Measurements from ENCODE around the gene ARHGAP24. TPM values are rescaled to one million over a fixed set of nuclear protein-coding genes. Genes with fewer than 3 reads are reported as not detected.

Gene ARHGAP24
- total and polyA plus RNA-seq, 2 donors (not counting 1 experiment from before 2014, with no cell fraction given) = 15.9 to 40.5 TPM

DNA sequence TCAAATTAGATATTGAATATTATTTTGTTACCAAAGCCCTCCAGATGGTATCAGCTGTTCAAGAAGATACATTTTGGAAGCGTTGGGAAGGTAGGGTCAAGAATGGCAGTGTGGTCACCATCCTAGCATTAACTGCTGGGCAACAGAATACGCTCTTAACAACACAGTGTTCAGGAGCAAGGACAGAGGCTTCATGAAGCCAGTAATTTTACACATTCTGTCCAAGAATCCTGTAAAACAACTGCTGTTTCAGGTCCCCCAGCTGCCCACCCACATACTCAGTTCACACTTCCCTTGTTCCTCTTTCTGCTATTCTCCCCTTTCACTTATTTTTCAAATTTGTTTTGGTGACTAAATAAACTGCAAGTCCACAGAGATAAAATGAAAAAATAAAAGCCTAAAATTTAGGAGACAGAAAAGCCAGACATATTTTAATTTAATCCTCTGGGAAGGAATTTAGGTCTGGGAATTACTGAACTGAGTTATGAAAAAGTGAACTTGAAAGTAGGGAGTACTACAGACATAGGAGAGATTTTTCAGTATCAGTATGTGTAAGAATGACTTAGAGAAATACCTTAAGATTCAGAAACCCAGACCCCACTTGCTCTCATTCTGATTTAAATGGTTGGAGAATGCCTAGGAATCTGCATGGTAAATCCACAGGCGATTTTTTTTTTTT, 478.2 kb downstream of the ARHGAP24 start:
- Histone ChIP-seq H2AFZ (ENCODE audit: low read length) (no peak overlapping the region), H3K9ac (ENCODE audit: insufficient read depth, low read length) (no peak overlapping the region)
- DNase-seq (ENCODE audit: low read depth in 2 of 2) = no peak

DNA sequence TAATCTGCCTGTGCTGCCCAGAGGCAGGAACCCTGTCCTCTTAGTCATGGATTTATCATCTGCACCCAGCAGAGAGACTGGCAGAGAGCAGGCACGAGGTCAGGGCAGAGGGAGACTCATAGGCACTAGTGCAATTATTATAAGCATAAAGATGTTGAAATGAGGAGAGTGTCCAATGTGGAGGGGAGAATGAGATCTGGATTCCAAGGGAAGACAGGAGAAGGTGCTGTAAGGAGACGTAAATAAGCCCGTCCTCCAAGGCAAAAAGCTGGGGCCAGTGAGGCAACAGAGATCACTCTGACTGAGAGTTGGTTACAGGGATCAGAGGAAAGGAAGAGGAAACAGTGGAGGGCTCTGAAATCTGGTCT, 478.7 kb downstream of the ARHGAP24 start:
- Histone ChIP-seq H3K4me3 (replicated peaks in 1 of 4; ENCODE audit: control extremely low read depth in 1 of 4, insufficient read depth in 1 of 4, low read depth in 3 of 4, low read length in 4 of 4) (no peak overlapping the region), H3K79me2 (ENCODE audit: control insufficient read depth, insufficient read depth, low read length) (no peaks in the 10 kb centered on the region), H3K4me1 (ENCODE audit: control insufficient read depth, extremely low read depth, insufficient read depth, low read length) (no peaks in the 10 kb centered on the region), H3K36me3 (ENCODE audit: control insufficient read depth, insufficient read depth, low read length) (no peaks in the 10 kb centered on the region), H3K4me2 (ENCODE audit: extremely low read depth, insufficient read depth, low read length) (no peak overlapping the region), H3K27me3 (ENCODE audit: control insufficient read depth, insufficient read depth, low read length) (no peaks in the 10 kb centered on the region), H2AFZ (ENCODE audit: low read length) (no peak overlapping the region), H3K27ac (ENCODE audit: insufficient read depth, low read length) (no peak overlapping the region), H3K9ac (ENCODE audit: insufficient read depth, low read length) (no peak overlapping the region), H3K9me3 (ENCODE audit: control insufficient read depth, insufficient read depth, low read depth, low read length) (no peaks in the 10 kb centered on the region), H4K20me1 (ENCODE audit: control insufficient read depth, extremely low read depth, insufficient read depth, low read length) (no peaks in the 10 kb centered on the region)
- DNase-seq (ENCODE audit: low read depth in 2 of 2) = peak; percentile 34 to 51
- TF ChIP-seq EZH2 (IDR thresholded peaks at IDR 0.05; ENCODE audit: low read length, missing control alignments) = no peak
- TF ChIP-seq, protein P1, sequence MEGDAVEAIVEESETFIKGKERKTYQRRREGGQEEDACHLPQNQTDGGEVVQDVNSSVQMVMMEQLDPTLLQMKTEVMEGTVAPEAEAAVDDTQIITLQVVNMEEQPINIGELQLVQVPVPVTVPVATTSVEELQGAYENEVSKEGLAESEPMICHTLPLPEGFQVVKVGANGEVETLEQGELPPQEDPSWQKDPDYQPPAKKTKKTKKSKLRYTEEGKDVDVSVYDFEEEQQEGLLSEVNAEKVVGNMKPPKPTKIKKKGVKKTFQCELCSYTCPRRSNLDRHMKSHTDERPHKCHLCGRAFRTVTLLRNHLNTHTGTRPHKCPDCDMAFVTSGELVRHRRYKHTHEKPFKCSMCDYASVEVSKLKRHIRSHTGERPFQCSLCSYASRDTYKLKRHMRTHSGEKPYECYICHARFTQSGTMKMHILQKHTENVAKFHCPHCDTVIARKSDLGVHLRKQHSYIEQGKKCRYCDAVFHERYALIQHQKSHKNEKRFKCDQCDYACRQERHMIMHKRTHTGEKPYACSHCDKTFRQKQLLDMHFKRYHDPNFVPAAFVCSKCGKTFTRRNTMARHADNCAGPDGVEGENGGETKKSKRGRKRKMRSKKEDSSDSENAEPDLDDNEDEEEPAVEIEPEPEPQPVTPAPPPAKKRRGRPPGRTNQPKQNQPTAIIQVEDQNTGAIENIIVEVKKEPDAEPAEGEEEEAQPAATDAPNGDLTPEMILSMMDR (conservative IDR thresholded peaks at IDR 0.05 in 1 of 2, IDR thresholded peaks at IDR 0.05 in 1 of 2; ENCODE audit: low read depth in 1 of 2, low read length in 2 of 2) = no peak

More for the DNA sequence above, 478.2 kb downstream of the ARHGAP24 start:
- H3K36me3 ChIP-seq (ENCODE audit: control insufficient read depth, insufficient read depth, low read length) = no peaks in the 10 kb centered on the region
- H3K9me3 ChIP-seq (ENCODE audit: control insufficient read depth, insufficient read depth, low read depth, low read length) = no peaks in the 10 kb centered on the region
- H3K27me3 ChIP-seq (ENCODE audit: control insufficient read depth, insufficient read depth, low read length) = no peaks in the 10 kb centered on the region
- no peak overlapping the region for H3K4me2 ChIP-seq (ENCODE audit: extremely low read depth, insufficient read depth, low read length)
- no peaks in the 10 kb centered on the region for H4K20me1 ChIP-seq (ENCODE audit: control insufficient read depth, extremely low read depth, insufficient read depth, low read length)
- no peak for TF ChIP-seq EZH2 (IDR thresholded peaks at IDR 0.05; ENCODE audit: low read length, missing control alignments)
- TF ChIP-seq, protein P1 (conservative IDR thresholded peaks at IDR 0.05 in 1 of 2, IDR thresholded peaks at IDR 0.05 in 1 of 2; ENCODE audit: low read depth in 1 of 2, low read length in 2 of 2) = no peak
- no peaks in the 10 kb centered on the region for H3K79me2 ChIP-seq (ENCODE audit: control insufficient read depth, insufficient read depth, low read length)
- no peaks in the 10 kb centered on the region for H3K4me1 ChIP-seq (ENCODE audit: control insufficient read depth, extremely low read depth, insufficient read depth, low read length)
- no peak overlapping the region for H3K4me3 ChIP-seq (replicated peaks in 1 of 4; ENCODE audit: control extremely low read depth in 1 of 4, insufficient read depth in 1 of 4, low read depth in 3 of 4, low read length in 4 of 4)
- no peak overlapping the region for H3K27ac ChIP-seq (ENCODE audit: insufficient read depth, low read length)

DNA sequence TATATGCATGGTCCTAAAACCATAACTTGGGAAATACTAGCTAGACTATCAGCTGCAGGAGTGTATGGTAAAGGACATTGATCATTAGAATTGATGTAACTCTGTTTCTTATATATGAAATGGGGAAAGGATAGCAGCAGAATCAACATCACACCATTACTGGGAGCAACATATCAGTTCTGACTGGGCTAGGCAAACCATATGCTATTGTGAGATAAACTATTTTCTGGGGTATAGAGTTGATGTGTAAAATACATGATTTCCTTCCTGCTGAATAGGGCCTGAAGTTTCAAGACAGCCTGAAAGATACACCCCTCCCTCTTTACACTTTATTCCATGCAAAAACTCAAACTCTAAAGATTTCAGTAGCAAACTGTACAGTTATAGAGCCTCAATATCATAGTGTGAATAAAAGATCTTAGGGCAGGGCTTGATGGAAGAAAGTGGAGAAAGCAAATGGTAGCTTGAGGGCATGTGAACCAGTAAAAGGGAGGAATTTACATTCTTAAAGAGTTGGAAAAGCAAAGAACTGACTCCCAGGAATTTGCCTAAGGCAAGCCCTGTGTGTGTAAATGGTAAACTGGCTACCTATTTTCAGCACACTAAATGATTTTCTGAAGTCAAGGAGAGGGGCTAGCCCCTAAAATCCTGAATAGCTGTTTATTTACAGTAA, 480.8 kb downstream of the ARHGAP24 start:
- no peak for DNase-seq (ENCODE audit: low read depth in 2 of 2)
- no peak overlapping the region for H3K27ac ChIP-seq (ENCODE audit: insufficient read depth, low read length)
- H3K9ac ChIP-seq (ENCODE audit: insufficient read depth, low read length) = no peak overlapping the region
- H3K27me3 ChIP-seq (ENCODE audit: control insufficient read depth, insufficient read depth, low read length) = no peaks in the 10 kb centered on the region
- no peak overlapping the region for H3K4me2 ChIP-seq (ENCODE audit: extremely low read depth, insufficient read depth, low read length)
- H2AFZ ChIP-seq (ENCODE audit: low read length) = no peak overlapping the region
- H3K9me3 ChIP-seq (ENCODE audit: control insufficient read depth, insufficient read depth, low read depth, low read length) = no peaks in the 10 kb centered on the region
- no peaks in the 10 kb centered on the region for H3K79me2 ChIP-seq (ENCODE audit: control insufficient read depth, insufficient read depth, low read length)
- no peak overlapping the region for H3K4me3 ChIP-seq (replicated peaks in 1 of 4; ENCODE audit: control extremely low read depth in 1 of 4, insufficient read depth in 1 of 4, low read depth in 3 of 4, low read length in 4 of 4)
- H3K4me1 ChIP-seq (ENCODE audit: control insufficient read depth, extremely low read depth, insufficient read depth, low read length) = no peaks in the 10 kb centered on the region
- H3K36me3 ChIP-seq (ENCODE audit: control insufficient read depth, insufficient read depth, low read length) = no peaks in the 10 kb centered on the region
- H4K20me1 ChIP-seq (ENCODE audit: control insufficient read depth, extremely low read depth, insufficient read depth, low read length) = no peaks in the 10 kb centered on the region
- TF ChIP-seq, protein P1 (conservative IDR thresholded peaks at IDR 0.05 in 1 of 2, IDR thresholded peaks at IDR 0.05 in 1 of 2; ENCODE audit: low read depth in 1 of 2, low read length in 2 of 2) = no peak
- no peak for TF ChIP-seq EZH2 (IDR thresholded peaks at IDR 0.05; ENCODE audit: low read length, missing control alignments)
